ENCODE data around the gene CLEC2L. TPM values are rescaled to one million over a fixed set of nuclear protein-coding genes. Genes with fewer than 3 reads are reported as not detected.

CLEC2L gene
- polyA plus RNA-seq, 1 donor from 2014 or later = 4.5 TPM

GRCh38 chr7:139538881-139539635, 15.6 kb downstream of the CLEC2L start:
- no peaks in the 10 kb centered on the region for H3F3A ChIP-seq (ENCODE audit: insufficient read depth, low read length, poor library complexity, severe bottlenecking)
- H3K4me3 ChIP-seq (ENCODE audit: low read length) = no peak overlapping the region
- no peak overlapping the region for H3K4me2 ChIP-seq (ENCODE audit: low read length)
- no peak overlapping the region for H3K27ac ChIP-seq (ENCODE audit: low read length)
- no peaks in the 10 kb centered on the region for H3K36me3 ChIP-seq (ENCODE audit: insufficient read depth, low read length)
- no peaks in the 10 kb centered on the region for H3K9me2 ChIP-seq (ENCODE audit: insufficient read depth, low read length)
- no peaks in the 10 kb centered on the region for H3K27me3 ChIP-seq (ENCODE audit: insufficient read depth, low read depth, low read length)
- H4K20me1 ChIP-seq (ENCODE audit: insufficient read depth) = no peaks in the 10 kb centered on the region
- H3K9me3 ChIP-seq (ENCODE audit: low read length) = no peaks in the 10 kb centered on the region
- no peaks in the 10 kb centered on the region for H3K79me2 ChIP-seq (replicated peaks; ENCODE audit: insufficient read depth, low read length)
- H3K9ac ChIP-seq (ENCODE audit: low read length) = no peak overlapping the region
- H2AFZ ChIP-seq (ENCODE audit: low read depth, low read length) = no peak overlapping the region
- TF ChIP-seq EP300 (conservative IDR thresholded peaks at IDR 0.05; ENCODE audit: poor library complexity, severe bottlenecking) = no peak
- TF ChIP-seq, protein P1, sequence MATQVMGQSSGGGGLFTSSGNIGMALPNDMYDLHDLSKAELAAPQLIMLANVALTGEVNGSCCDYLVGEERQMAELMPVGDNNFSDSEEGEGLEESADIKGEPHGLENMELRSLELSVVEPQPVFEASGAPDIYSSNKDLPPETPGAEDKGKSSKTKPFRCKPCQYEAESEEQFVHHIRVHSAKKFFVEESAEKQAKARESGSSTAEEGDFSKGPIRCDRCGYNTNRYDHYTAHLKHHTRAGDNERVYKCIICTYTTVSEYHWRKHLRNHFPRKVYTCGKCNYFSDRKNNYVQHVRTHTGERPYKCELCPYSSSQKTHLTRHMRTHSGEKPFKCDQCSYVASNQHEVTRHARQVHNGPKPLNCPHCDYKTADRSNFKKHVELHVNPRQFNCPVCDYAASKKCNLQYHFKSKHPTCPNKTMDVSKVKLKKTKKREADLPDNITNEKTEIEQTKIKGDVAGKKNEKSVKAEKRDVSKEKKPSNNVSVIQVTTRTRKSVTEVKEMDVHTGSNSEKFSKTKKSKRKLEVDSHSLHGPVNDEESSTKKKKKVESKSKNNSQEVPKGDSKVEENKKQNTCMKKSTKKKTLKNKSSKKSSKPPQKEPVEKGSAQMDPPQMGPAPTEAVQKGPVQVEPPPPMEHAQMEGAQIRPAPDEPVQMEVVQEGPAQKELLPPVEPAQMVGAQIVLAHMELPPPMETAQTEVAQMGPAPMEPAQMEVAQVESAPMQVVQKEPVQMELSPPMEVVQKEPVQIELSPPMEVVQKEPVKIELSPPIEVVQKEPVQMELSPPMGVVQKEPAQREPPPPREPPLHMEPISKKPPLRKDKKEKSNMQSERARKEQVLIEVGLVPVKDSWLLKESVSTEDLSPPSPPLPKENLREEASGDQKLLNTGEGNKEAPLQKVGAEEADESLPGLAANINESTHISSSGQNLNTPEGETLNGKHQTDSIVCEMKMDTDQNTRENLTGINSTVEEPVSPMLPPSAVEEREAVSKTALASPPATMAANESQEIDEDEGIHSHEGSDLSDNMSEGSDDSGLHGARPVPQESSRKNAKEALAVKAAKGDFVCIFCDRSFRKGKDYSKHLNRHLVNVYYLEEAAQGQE (IDR thresholded peaks at IDR 0.05; ENCODE audit: borderline replicate concordance) = no peak
- no peak for TF ChIP-seq SMC3 (conservative IDR thresholded peaks at IDR 0.05; ENCODE audit: poor library complexity)
- no peak for TF ChIP-seq RAD21 (conservative IDR thresholded peaks at IDR 0.05)
- TF ChIP-seq, protein P2, sequence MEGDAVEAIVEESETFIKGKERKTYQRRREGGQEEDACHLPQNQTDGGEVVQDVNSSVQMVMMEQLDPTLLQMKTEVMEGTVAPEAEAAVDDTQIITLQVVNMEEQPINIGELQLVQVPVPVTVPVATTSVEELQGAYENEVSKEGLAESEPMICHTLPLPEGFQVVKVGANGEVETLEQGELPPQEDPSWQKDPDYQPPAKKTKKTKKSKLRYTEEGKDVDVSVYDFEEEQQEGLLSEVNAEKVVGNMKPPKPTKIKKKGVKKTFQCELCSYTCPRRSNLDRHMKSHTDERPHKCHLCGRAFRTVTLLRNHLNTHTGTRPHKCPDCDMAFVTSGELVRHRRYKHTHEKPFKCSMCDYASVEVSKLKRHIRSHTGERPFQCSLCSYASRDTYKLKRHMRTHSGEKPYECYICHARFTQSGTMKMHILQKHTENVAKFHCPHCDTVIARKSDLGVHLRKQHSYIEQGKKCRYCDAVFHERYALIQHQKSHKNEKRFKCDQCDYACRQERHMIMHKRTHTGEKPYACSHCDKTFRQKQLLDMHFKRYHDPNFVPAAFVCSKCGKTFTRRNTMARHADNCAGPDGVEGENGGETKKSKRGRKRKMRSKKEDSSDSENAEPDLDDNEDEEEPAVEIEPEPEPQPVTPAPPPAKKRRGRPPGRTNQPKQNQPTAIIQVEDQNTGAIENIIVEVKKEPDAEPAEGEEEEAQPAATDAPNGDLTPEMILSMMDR (IDR thresholded peaks at IDR 0.05; ENCODE audit: poor library complexity, severe bottlenecking) = no peak
- TF ChIP-seq POLR2AphosphoS5 (IDR thresholded peaks at IDR 0.05) = no peak
- TF ChIP-seq MXI1 (conservative IDR thresholded peaks at IDR 0.05; ENCODE audit: poor library complexity, severe bottlenecking) = no peak
- TF ChIP-seq TAF1 (IDR thresholded peaks at IDR 0.05; ENCODE audit: low read depth) = no peak
- TF ChIP-seq EZH2 (IDR thresholded peaks at IDR 0.05; ENCODE audit: borderline replicate concordance, insufficient read depth, low read length, poor library complexity, severe bottlenecking) = no peak

- Histone ChIP-seq H3K9ac (ENCODE audit: low read length) (no peak overlapping the region), H3K27ac (ENCODE audit: low read length) (no peak overlapping the region), H3K4me3 (ENCODE audit: low read length) (no peak overlapping the region), H3F3A (ENCODE audit: insufficient read depth, low read length, poor library complexity, severe bottlenecking) (no peaks in the 10 kb centered on the region), H4K20me1 (ENCODE audit: insufficient read depth) (no peaks in the 10 kb centered on the region), H3K36me3 (ENCODE audit: insufficient read depth, low read length) (no peaks in the 10 kb centered on the region), H3K9me2 (ENCODE audit: insufficient read depth, low read length) (no peaks in the 10 kb centered on the region), H3K4me2 (ENCODE audit: low read length) (no peak overlapping the region), H3K9me3 (ENCODE audit: low read length) (no peaks in the 10 kb centered on the region), H2AFZ (ENCODE audit: low read depth, low read length) (no peak overlapping the region), H3K79me2 (replicated peaks; ENCODE audit: insufficient read depth, low read length) (no peaks in the 10 kb centered on the region), H3K27me3 (ENCODE audit: insufficient read depth, low read depth, low read length) (no peaks in the 10 kb centered on the region)
- TF ChIP-seq, protein P2 (IDR thresholded peaks at IDR 0.05; ENCODE audit: poor library complexity, severe bottlenecking) = no peak
- TF ChIP-seq EP300 (conservative IDR thresholded peaks at IDR 0.05; ENCODE audit: poor library complexity, severe bottlenecking) (no peak), TAF1 (IDR thresholded peaks at IDR 0.05; ENCODE audit: low read depth) (no peak), EZH2 (IDR thresholded peaks at IDR 0.05; ENCODE audit: borderline replicate concordance, insufficient read depth, low read length, poor library complexity, severe bottlenecking) (no peak), SMC3 (conservative IDR thresholded peaks at IDR 0.05; ENCODE audit: poor library complexity) (no peak), RAD21 (conservative IDR thresholded peaks at IDR 0.05) (no peak), MXI1 (conservative IDR thresholded peaks at IDR 0.05; ENCODE audit: poor library complexity, severe bottlenecking) (no peak), POLR2AphosphoS5 (IDR thresholded peaks at IDR 0.05) (no peak)
- TF ChIP-seq, protein P1 (IDR thresholded peaks at IDR 0.05; ENCODE audit: borderline replicate concordance) = no peak
These were observed 16.7 kb downstream of the CLEC2L start for GRCh38 chr7:139540203-139540602.

Measured in neural cell (in vitro differentiated cells).